Measurements from ENCODE around the gene AZIN2. TPM values are rescaled to one million over a fixed set of nuclear protein-coding genes. Genes with fewer than 3 reads are reported as not detected.

The AZIN2 gene
- total and polyA plus RNA-seq, 2 of the 13 experiments (the other 11 are each of a cell fraction or from before 2014, with no cell fraction given), result 1.7 to 3.5 TPM

DNA sequence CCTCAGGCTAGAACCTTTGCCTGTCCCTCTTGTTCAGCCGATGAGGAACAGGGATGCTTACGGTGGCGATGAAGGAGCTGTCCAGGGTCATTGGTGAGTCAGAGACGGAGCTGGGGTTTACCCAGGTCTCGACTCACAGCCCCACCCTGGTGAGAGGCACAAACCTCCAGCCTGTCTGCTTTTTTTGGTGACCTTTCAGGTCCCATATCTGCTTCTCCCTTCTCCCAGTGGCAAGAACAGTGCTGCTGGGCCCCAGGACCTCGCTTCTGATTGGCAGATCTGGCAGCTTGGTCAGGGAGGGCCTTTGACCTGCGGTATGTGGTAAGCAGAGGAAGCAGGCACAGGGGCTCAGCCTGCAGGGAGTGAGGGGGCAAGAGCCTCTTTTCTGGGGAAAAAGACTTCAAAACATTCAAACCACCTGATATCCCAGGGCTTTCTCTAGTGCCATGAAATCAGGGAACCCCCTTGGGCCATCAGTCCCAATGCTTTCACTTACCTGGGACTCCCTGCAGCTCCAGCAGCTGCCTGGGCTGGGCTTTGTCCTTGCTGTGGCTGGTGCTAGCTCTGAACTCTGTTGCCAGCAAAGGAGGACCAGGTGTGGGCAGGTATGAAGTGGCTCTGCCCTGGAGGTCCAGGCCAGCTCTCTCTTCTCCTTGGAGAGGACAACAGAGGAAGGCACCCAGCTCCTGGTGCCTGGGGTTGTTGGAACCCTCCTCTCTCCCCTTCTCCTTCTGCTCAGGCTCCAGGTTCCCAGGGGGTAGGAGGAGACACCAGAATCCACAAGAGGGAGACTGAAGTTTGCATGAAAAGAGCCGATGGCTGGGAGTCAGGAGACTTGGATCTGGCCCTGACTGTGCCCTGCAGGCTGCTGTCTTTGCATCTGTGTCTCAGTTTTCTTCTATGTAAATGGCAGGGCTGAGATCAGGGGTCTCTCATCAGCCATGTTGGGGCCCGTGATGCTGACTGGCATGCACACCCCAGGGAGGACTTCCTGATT, 59.5 kb downstream of the AZIN2 start (continued):
- TF ChIP-seq, protein P1, sequence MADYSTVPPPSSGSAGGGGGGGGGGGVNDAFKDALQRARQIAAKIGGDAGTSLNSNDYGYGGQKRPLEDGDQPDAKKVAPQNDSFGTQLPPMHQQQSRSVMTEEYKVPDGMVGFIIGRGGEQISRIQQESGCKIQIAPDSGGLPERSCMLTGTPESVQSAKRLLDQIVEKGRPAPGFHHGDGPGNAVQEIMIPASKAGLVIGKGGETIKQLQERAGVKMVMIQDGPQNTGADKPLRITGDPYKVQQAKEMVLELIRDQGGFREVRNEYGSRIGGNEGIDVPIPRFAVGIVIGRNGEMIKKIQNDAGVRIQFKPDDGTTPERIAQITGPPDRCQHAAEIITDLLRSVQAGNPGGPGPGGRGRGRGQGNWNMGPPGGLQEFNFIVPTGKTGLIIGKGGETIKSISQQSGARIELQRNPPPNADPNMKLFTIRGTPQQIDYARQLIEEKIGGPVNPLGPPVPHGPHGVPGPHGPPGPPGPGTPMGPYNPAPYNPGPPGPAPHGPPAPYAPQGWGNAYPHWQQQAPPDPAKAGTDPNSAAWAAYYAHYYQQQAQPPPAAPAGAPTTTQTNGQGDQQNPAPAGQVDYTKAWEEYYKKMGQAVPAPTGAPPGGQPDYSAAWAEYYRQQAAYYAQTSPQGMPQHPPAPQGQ (CRISPR knock-in tag; IDR thresholded peaks at IDR 0.05; ENCODE audit: borderline replicate concordance), result no peak
- TF ChIP-seq ZBTB7B (CRISPR knock-in tag; IDR thresholded peaks at IDR 0.05), result no peak
- no peak for TF ChIP-seq SOX13 (IDR thresholded peaks at IDR 0.05)
- TF ChIP-seq SOX13 (CRISPR knock-in tag; conservative IDR thresholded peaks at IDR 0.05 in 1 of 2, IDR thresholded peaks at IDR 0.05 in 1 of 2), result no peak
- no peak for TF ChIP-seq HNF4G (IDR thresholded peaks at IDR 0.05; ENCODE audit: borderline replicate concordance, low read depth, low read length)
- TF ChIP-seq HNF4G (CRISPR knock-in tag; IDR thresholded peaks at IDR 0.05; ENCODE audit: borderline replicate concordance, low read depth), result no peak
- no peak for TF ChIP-seq ZMYM4 (CRISPR knock-in tag; IDR thresholded peaks at IDR 0.05)
- no peak for TF ChIP-seq HNRNPUL1 (IDR thresholded peaks at IDR 0.05; ENCODE audit: low read depth, low read length)
- no peak for TF ChIP-seq TBX3 (IDR thresholded peaks at IDR 0.05; ENCODE audit: borderline replicate concordance)
- no peak for TF ChIP-seq POLR2AphosphoS2 (IDR thresholded peaks at IDR 0.05; ENCODE audit: low read depth, low read length)
- no peak for TF ChIP-seq GFI1 (CRISPR knock-in tag; IDR thresholded peaks at IDR 0.05; ENCODE audit: borderline replicate concordance)
- TF ChIP-seq SETDB1 (CRISPR knock-in tag; IDR thresholded peaks at IDR 0.05; ENCODE audit: borderline replicate concordance), result no peak
- TF ChIP-seq ZNF484 (CRISPR knock-in tag; IDR thresholded peaks at IDR 0.05; ENCODE audit: borderline replicate concordance, low read depth), result no peak
- TF ChIP-seq HNF4A (CRISPR knock-in tag; IDR thresholded peaks at IDR 0.05), result no peak
- peak; percentile 24; the same call in 1 of the 2 replicates for TF ChIP-seq FOSL2 (CRISPR knock-in tag; IDR thresholded peaks at IDR 0.05)
- TF ChIP-seq ZFP1 (CRISPR knock-in tag; IDR thresholded peaks at IDR 0.05), result no peak
- no peak for TF ChIP-seq KDM5A (IDR thresholded peaks at IDR 0.05; ENCODE audit: borderline replicate concordance, low read length)
- TF ChIP-seq MIER2 (CRISPR knock-in tag; IDR thresholded peaks at IDR 0.05), result peak; percentile 65; the same call in 1 of the 2 replicates
- TF ChIP-seq BORCS8-MEF2B (CRISPR knock-in tag; IDR thresholded peaks at IDR 0.05), result no peak
- TF ChIP-seq TBX2 (CRISPR knock-in tag; IDR thresholded peaks at IDR 0.05; ENCODE audit: borderline replicate concordance), result no peak
- TF ChIP-seq, protein P2, sequence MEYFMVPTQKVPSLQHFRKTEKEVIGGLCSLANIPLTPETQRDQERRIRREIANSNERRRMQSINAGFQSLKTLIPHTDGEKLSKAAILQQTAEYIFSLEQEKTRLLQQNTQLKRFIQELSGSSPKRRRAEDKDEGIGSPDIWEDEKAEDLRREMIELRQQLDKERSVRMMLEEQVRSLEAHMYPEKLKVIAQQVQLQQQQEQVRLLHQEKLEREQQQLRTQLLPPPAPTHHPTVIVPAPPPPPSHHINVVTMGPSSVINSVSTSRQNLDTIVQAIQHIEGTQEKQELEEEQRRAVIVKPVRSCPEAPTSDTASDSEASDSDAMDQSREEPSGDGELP (IDR thresholded peaks at IDR 0.05; ENCODE audit: borderline replicate concordance, low read depth), result no peak
- no peak for TF ChIP-seq ZNF563 (CRISPR knock-in tag; IDR thresholded peaks at IDR 0.05)
- peak; percentile 30; the same call in 1 of the 2 replicates for TF ChIP-seq ZNF292 (CRISPR knock-in tag; IDR thresholded peaks at IDR 0.05; ENCODE audit: borderline replicate concordance, low read depth)
- 0 out of 2 replicates have a peak, but pooled peaks have one; percentile 26 for TF ChIP-seq NR2C2 (CRISPR knock-in tag; IDR thresholded peaks at IDR 0.05; ENCODE audit: borderline replicate concordance)
- TF ChIP-seq WIZ (CRISPR knock-in tag; IDR thresholded peaks at IDR 0.05), result no peak

All from HepG2 (cell line).